ENCODE data around the gene DHX30.
"Not testable (repeated sequence)": the region's sequence is repeated elsewhere in the genome, so short reads cannot be mapped to it uniquely, and the experiment has no call there.

The DHX30 gene

GRCh38 chr3:47802734-47803479 lies at the start of gene DHX30:
TSS of gene DHX30 (plus strand) at chr3:47803138. CDS start at chr3:47810684, 7,546 bp downstream.
- peak; percentile 78 for DNase-seq

- DNase-seq: no peak
These were observed 44.5 kb upstream of the DHX30 start for GRCh38 chr3:47758261-47759025.

GRCh38 chr3:47760207-47760606 lies 42.7 kb upstream of the DHX30 start:
- not testable (repeated sequence) for DNase-seq

- no peak for DNase-seq
These were observed 41.9 kb upstream of the DHX30 start for GRCh38 chr3:47761046-47761445.

- no peak for DNase-seq
These were observed 40.7 kb upstream of the DHX30 start for GRCh38 chr3:47762233-47762632.

GRCh38 chr3:47766186-47766585 lies 36.8 kb upstream of the DHX30 start:
- DNase-seq: no peak

- no peak for DNase-seq
These were observed 30.9 kb upstream of the DHX30 start for GRCh38 chr3:47772047-47772446.

GRCh38 chr3:47772788-47773187 lies 30.1 kb upstream of the DHX30 start:
- DNase-seq: no peak

- DNase-seq: no peak
These were observed 24.2 kb upstream of the DHX30 start for GRCh38 chr3:47778746-47779145.

- peak; percentile 50 for DNase-seq
These were observed 21.9 kb upstream of the DHX30 start for GRCh38 chr3:47780741-47781684.

- peak; percentile 94 for DNase-seq
These were observed 21.1 kb upstream of the DHX30 start, which contains the start of gene SMARCC1 for GRCh38 chr3:47781685-47782445. TSS of gene SMARCC1 (minus strand) at chr3:47781893. CDS start at chr3:47781797, 96 bp downstream.

GRCh38 chr3:47782446-47783308 lies 20.3 kb upstream of the DHX30 start:
- DNase-seq: no peak

GRCh38 chr3:47783673-47784072 lies 19.3 kb upstream of the DHX30 start:
- DNase-seq: no peak

- no peak for DNase-seq
These were observed 11.6 kb upstream of the DHX30 start for GRCh38 chr3:47791193-47791855.

- DNase-seq: no peak
These were observed 10.2 kb upstream of the DHX30 start for GRCh38 chr3:47792699-47793098.

GRCh38 chr3:47794544-47794943 lies 8.4 kb upstream of the DHX30 start:
- DNase-seq: no peak

GRCh38 chr3:47799733-47800132 lies 3.2 kb upstream of the DHX30 start:
- DNase-seq: no peak

- no peak for DNase-seq
These were observed 615 bp downstream of the DHX30 start for GRCh38 chr3:47803480-47804025.

GRCh38 chr3:47804577-47804976 lies 1.6 kb downstream of the DHX30 start:
- DNase-seq: no peak

GRCh38 chr3:47813551-47814177 lies 10.7 kb downstream of the DHX30 start:
- no peak for DNase-seq

All from activated CD4-positive, alpha-beta T cell treated with anti-CD3 and anti-CD28 coated beads for 1 hour (primary cell).